Breast epithelium (tissue), 4 donors: ENCODE results near the gene BACH2. TPM values are rescaled to one million over a fixed set of nuclear protein-coding genes. Genes with fewer than 3 reads are reported as not detected.

Source experiments
- DNase-seq, 2 donors: peaks; one replicate each; pipeline ENCODE4 v3.0.0-alpha.2; 2019; ENCODE audit warnings: low spot score in 2 of 2
- H3K27ac ChIP-seq, 2 donors: fragments of 200-600 bp; sonication (generic) in 1 of 2; one replicate each; pipeline ENCODE4 v1.5.1; 2016 to 2019; ENCODE audit warnings: mild to moderate bottlenecking in 1 of 2
- H3K27me3 ChIP-seq, 2 donors: fragments of 200-600 bp; sonication (generic) in 1 of 2; one replicate each; pipeline versions ENCODE4 v1.5.1 to v1.6.0; 2017 to 2019; ENCODE audit warnings: control low read depth in 1 of 2, mild to moderate bottlenecking in 1 of 2
- H3K36me3 ChIP-seq: fragments of 200-600 bp; one replicate; pipeline ENCODE4 v1.5.1; 2019
- H3K4me1 ChIP-seq, 2 donors: fragments of 200-600 bp; sonication (generic); one replicate each; pipeline ENCODE4 v1.5.1; 2016 to 2019; ENCODE audit warnings: control low read depth in 1 of 2
- H3K4me3 ChIP-seq, 3 donors: fragments of 200-600 bp; sonication (generic); 1 replicate in 2 of 3; 2 replicates in 1 of 3; pipeline ENCODE4 v1.5.1; 2016 to 2019; ENCODE audit warnings: mild to moderate bottlenecking in 3 of 3, moderate library complexity in 2 of 3
- H3K9me3 ChIP-seq, 2 donors: fragments of 200-600 bp; sonication (generic) in 1 of 2; one replicate each; pipeline ENCODE4 v1.5.1; 2016 to 2019; ENCODE audit warnings: control low read depth in 1 of 2
- CTCF ChIP-seq, 3 donors: fragments of 450-650 bp; IDR thresholded peaks; one replicate each; pipeline ENCODE4 v1.5.1; 2016 to 2017; ENCODE audit warnings: antibody characterized with exemption in 3 of 3, mild to moderate bottlenecking in 3 of 3, moderate library complexity in 3 of 3
- POLR2A ChIP-seq: fragments of 450-650 bp; IDR thresholded peaks from one replicate; pipeline ENCODE4 v1.6.1; 2016; ENCODE audit warnings: antibody characterized with exemption, mild to moderate bottlenecking, moderate library complexity
- POLR2AphosphoS5 ChIP-seq, 3 donors: sonication (generic); formaldehyde crosslinking; IDR thresholded peaks; one replicate each; pipeline ENCODE4 v1.6.1; 2017; ENCODE audit warnings: antibody characterized with exemption in 3 of 3
- intact Hi-C: fragments of 100-400 bp; cut with DNase I; formaldehyde crosslinking; loops from one replicate; pipeline ENCODE4 v1.15.1; 2023; ENCODE audit warnings: low total_unique reads
- total RNA-seq, 3 donors: library from RNA; depleted of rRNA; stranded (reverse); fragments of >200 nt; gene quantifications; one replicate each; pipeline ENCODE4 v1.1.0, GENCODE V29; 2016

BACH2 gene
- total RNA-seq, 3 donors from 2014 or later = 6.2 to 13.8 (median 7.0) TPM

DNA sequence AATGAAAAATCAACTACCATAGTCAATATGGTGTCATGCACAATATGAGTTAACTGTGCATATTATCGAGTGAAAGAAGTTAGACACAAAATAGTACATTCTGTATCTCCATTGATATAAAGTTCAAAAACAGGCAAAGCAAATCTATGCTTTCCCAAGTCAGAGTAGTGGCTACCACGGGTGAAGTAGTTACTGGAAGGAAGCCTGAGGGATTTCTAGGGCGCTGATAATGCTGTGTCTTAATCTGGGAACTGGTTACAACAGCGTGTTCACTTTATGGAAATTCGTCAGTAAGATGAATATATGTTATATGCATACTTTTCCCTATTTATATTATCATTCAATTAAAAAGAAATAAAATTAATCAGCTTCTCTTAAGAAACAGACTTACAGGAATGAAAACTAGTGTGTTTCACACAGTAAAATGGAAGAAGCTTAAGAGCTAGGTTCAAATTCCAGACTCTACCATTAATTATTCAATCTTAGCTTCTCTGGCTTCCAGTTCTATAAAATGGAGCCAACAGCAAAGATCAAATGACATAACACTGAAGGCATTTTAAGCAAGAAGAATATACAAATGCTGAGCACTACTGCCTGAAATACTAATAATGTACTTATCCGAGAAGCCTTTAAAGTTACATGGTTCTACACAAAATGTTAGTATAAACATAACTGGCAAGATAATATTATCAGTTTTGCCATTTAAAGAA, 19.2 kb downstream of the BACH2 start:
- Histone ChIP-seq H3K4me3 (no peak overlapping the region), H3K36me3 (no peaks in the 10 kb centered on the region), H3K27me3 (no peaks in the 10 kb centered on the region), H3K9me3 (no peaks in the 10 kb centered on the region), H3K4me1 (no peaks in the 10 kb centered on the region), H3K27ac (no peak overlapping the region)
- no peak for DNase-seq
- no peak for TF ChIP-seq POLR2A
- no peak for TF ChIP-seq POLR2AphosphoS5 (IDR thresholded peaks at IDR 0.05)
- no peak for TF ChIP-seq CTCF (IDR thresholded peaks at IDR 0.05)
- intact Hi-C loops = no loop called here

GRCh38 chr6:90274451-90275030, 22.1 kb downstream of the BACH2 start:
- Histone ChIP-seq H3K4me3 (no peak overlapping the region), H3K27ac (no peak overlapping the region), H3K4me1 (no peaks in the 10 kb centered on the region), H3K9me3 (peaks cover 0 to 8% of the 10 kb centered on the region in 2 donors), H3K36me3 (no peaks in the 10 kb centered on the region), H3K27me3 (no peaks in the 10 kb centered on the region)
- peak in 1 of 2 donors; percentile 34 for DNase-seq
- intact Hi-C loops = no loop called here
- TF ChIP-seq POLR2A (no peak), CTCF (IDR thresholded peaks at IDR 0.05) (no peak), POLR2AphosphoS5 (IDR thresholded peaks at IDR 0.05) (no peak)

DNA sequence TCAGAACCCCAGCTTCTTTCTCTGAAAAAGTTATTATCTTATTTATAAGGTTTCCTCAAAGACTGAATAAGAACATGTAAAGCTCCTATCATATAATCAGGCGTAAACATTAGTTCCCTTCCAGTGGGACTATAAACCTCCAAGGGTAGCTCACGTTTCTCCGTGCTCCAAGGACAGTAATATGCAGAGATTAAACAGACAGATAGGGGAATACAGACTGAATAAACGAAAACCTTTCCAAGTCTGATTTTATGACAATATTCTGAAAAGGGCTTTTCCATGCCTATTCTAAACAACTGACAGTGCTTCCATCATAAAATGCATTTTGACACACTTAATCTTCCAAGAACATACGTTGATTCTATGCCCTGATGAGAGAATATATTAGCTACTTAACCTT, 22.8 kb downstream of the BACH2 start:
- Histone ChIP-seq H3K27ac (no peak overlapping the region), H3K27me3 (no peaks in the 10 kb centered on the region), H3K4me1 (no peaks in the 10 kb centered on the region), H3K36me3 (no peaks in the 10 kb centered on the region), H3K4me3 (no peak overlapping the region), H3K9me3 (peaks cover 0 to 8% of the 10 kb centered on the region in 2 donors)
- intact Hi-C loops = no loop called here
- DNase-seq = no peak
- TF ChIP-seq CTCF (IDR thresholded peaks at IDR 0.05) (no peak), POLR2A (no peak), POLR2AphosphoS5 (IDR thresholded peaks at IDR 0.05) (no peak)

DNA sequence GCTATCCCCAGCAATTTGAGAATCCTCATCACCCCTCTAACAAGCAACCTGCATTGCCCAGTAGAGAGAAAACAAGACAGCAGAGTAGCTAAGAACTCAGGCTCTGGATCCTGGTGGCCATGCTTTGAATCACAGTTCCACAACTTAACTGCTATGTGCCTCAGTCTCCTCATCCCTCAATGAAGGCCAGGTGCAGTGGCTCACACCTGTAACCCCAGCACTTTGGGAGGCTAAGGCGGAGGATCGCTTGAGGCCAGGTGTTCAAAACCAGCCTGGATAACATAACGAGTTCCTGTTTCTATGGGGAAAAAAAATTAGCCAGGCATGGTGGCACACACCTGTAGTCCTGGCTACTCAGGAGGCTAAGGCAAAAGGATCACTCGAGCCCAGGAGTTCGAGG, 23.7 kb downstream of the BACH2 start:
- Histone ChIP-seq H3K27ac (no peak overlapping the region), H3K4me1 (no peaks in the 10 kb centered on the region), H3K4me3 (no peak overlapping the region), H3K27me3 (no peaks in the 10 kb centered on the region), H3K9me3 (peaks cover 0 to 8% of the 10 kb centered on the region in 2 donors), H3K36me3 (no peaks in the 10 kb centered on the region)
- intact Hi-C loops = no loop called here
- no peak for TF ChIP-seq CTCF (IDR thresholded peaks at IDR 0.05)
- TF ChIP-seq POLR2A = no peak
- TF ChIP-seq POLR2AphosphoS5 (IDR thresholded peaks at IDR 0.05) = no peak
- DNase-seq = no peak

DNA sequence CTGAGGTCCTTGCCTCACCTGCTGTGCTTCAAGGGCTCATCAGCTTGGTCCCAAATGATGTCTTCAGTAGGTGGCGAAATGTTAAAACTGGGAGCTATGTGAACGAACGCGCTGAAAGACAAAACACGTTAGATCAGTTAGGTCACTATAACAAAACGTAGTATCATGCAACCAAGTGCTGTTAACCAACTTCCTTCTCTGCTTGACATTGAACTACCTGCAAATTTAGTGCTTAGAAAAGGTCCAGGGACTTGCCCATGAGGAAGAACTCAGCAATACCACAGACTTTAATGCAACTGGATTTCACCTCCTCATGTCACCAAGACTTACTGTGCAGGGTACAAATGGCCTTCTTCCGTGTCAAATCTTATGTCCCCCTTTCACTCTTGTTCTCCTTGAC, 24.8 kb downstream of the BACH2 start:
- Histone ChIP-seq H3K4me3 (no peak overlapping the region), H3K4me1 (no peaks in the 10 kb centered on the region), H3K9me3 (peaks cover 0 to 8% of the 10 kb centered on the region in 2 donors), H3K27me3 (no peaks in the 10 kb centered on the region), H3K36me3 (no peaks in the 10 kb centered on the region), H3K27ac (no peak overlapping the region)
- TF ChIP-seq CTCF (IDR thresholded peaks at IDR 0.05) (no peak), POLR2AphosphoS5 (IDR thresholded peaks at IDR 0.05) (no peak), POLR2A (no peak)
- intact Hi-C loops = no loop called here
- no peak for DNase-seq
